DND-41 (cell line): ENCODE results near the gene SDCBP2.

Experiments
- CTCF ChIP-seq: IDR thresholded peaks from 2 replicates; pipeline ENCODE4 v1.5.1; 2012; ENCODE audit warnings: borderline replicate concordance, low read length, moderate library complexity, mild to moderate bottlenecking; ENCODE audit not compliant: poor library complexity, severe bottlenecking; ENCODE audit errors: extremely low read depth
- EZH2 ChIP-seq: IDR thresholded peaks from 3 replicates; pipeline ENCODE4 v1.6.1; 2012; ENCODE audit warnings: borderline replicate concordance, low read depth, mild to moderate bottlenecking, moderate library complexity, low read length, inconsistent platforms; ENCODE audit not compliant: severe bottlenecking

- TF ChIP-seq CTCF (no peak), EZH2 (no peak)
Measured at GRCh38 chr20:1274485-1275311, 54.2 kb downstream of the SDCBP2 start.
